SK-N-SH (cell line): ENCODE results near the gene ZCRB1. TPM values are rescaled to one million over a fixed set of nuclear protein-coding genes. Genes with fewer than 3 reads are reported as not detected.

Source experiments
- CTCF ChIA-PET: fragments of 300-600, 350-600 bp; formaldehyde crosslinking; extraction: SDS; loops from one replicate; lab custom pipeline; 2021; lab: Yijun Ruan, JAX
- POLR2A ChIA-PET: fragments of 350-600 bp; sonication (Branson Sonifier 250); formaldehyde crosslinking; extraction: SDS; loops from one replicate; lab custom pipeline; 2020; ENCODE audit warnings: antibody characterized with exemption, inconsistent platforms; lab: Yijun Ruan, JAX
- DNase-seq: peaks from one replicate; pipeline ENCODE4 v3.0.0; 2012
- H2AFZ ChIP-seq: fragments of 200-600 bp; sonication (generic); 2 replicates; pipeline ENCODE4 v1.8.1; 2016; ENCODE audit warnings: antibody characterized with exemption, mild to moderate bottlenecking, low read depth
- H3F3A ChIP-seq: fragments of 200-600 bp; sonication (generic); replicated peaks from 2 replicates; pipeline ENCODE3; 2016; ENCODE audit warnings: antibody characterized with exemption, mild to moderate bottlenecking; ENCODE audit not compliant: insufficient read depth
- H3K27ac ChIP-seq, 2 experiments: fragments of 200-500 bp in 1 of 2; fragments of 200-600 bp in 1 of 2; sonication (Bioruptor generic) in 1 of 2; sonication (generic), shearing (Covaris generic) in 1 of 2; 2 replicates each; pipeline versions ENCODE4 v1.5.1 to v1.6.1; 2014 to 2016; ENCODE audit warnings: low read depth in 2 of 2, inconsistent platforms in 1 of 2, low read length in 1 of 2, mild to moderate bottlenecking in 1 of 2, mixed read lengths in 1 of 2
- H3K27me3 ChIP-seq: fragments of 200-600 bp; sonication (generic), shearing (Covaris generic); 2 replicates; pipeline ENCODE4 v1.6.1; 2016; ENCODE audit warnings: mixed run types; ENCODE audit not compliant: insufficient read depth
- H3K36me3 ChIP-seq, 2 experiments: fragments of 200-500 bp in 1 of 2; fragments of 200-600 bp in 1 of 2; sonication (Bioruptor generic) in 1 of 2; sonication (generic) in 1 of 2; replicated peaks in 1 of 2; 2 replicates each; pipeline versions ENCODE3 to v1.5.1; 2014 to 2016; ENCODE audit warnings: low read length in 1 of 2, mild to moderate bottlenecking in 1 of 2; ENCODE audit not compliant: insufficient read depth in 2 of 2, control insufficient read depth in 1 of 2
- H3K4me1 ChIP-seq, 2 experiments: fragments of 200-500 bp in 1 of 2; fragments of 200-600 bp in 1 of 2; sonication (Bioruptor generic) in 1 of 2; sonication (generic), shearing (Covaris generic) in 1 of 2; 2 replicates each; pipeline versions ENCODE4 v1.5.1 to v1.6.1; 2014 to 2016; ENCODE audit warnings: low read depth in 1 of 2, low read length in 1 of 2, mixed run types in 1 of 2; ENCODE audit not compliant: insufficient read depth in 2 of 2, control insufficient read depth in 1 of 2
- H3K4me2 ChIP-seq: fragments of 200-600 bp; sonication (generic), shearing (Covaris generic); 2 replicates; pipeline ENCODE4 v1.6.1; 2017; ENCODE audit warnings: mixed run types
- H3K4me3 ChIP-seq, 2 experiments: fragments of 200-500 bp in 1 of 2; fragments of 200-600 bp in 1 of 2; sonication (Bioruptor generic) in 1 of 2; sonication (generic), shearing (Covaris generic) in 1 of 2; 2 replicates each; pipeline versions ENCODE4 v1.5.1 to v1.8.1; 2014 to 2016; ENCODE audit warnings: low read depth in 2 of 2, inconsistent platforms in 1 of 2, low read length in 1 of 2, mild to moderate bottlenecking in 1 of 2, mixed read lengths in 1 of 2, moderate library complexity in 1 of 2
- H3K79me2 ChIP-seq: fragments of 200-600 bp; sonication (generic); 2 replicates; pipeline ENCODE4 v1.8.1; 2017; ENCODE audit warnings: mild to moderate bottlenecking; ENCODE audit not compliant: insufficient read depth
- H3K9ac ChIP-seq: fragments of 200-600 bp; sonication (generic); 2 replicates; pipeline ENCODE4 v1.6.1; 2017; ENCODE audit warnings: mixed run types
- H3K9me2 ChIP-seq: fragments of 200-600 bp; sonication (generic); 2 replicates; pipeline ENCODE4 v1.6.1; 2017; ENCODE audit warnings: mixed run types
- H3K9me3 ChIP-seq: fragments of 200-600 bp; sonication (generic); 2 replicates; pipeline ENCODE4 v1.6.1; 2017; ENCODE audit warnings: mixed run types, mild to moderate bottlenecking, moderate library complexity
- H4K20me1 ChIP-seq: fragments of 200-600 bp; sonication (generic); 2 replicates; pipeline ENCODE4 v1.6.1; 2017; ENCODE audit warnings: mild to moderate bottlenecking, mixed run types; ENCODE audit not compliant: insufficient read depth
- CTCF ChIP-seq: fragments of 200-600 bp; sonication (generic); IDR thresholded peaks from 2 replicates; pipeline ENCODE4 v1.6.1; 2017; ENCODE audit warnings: antibody characterized with exemption, mild to moderate bottlenecking, moderate library complexity
- ELF1 ChIP-seq: IDR thresholded peaks from 2 replicates; pipeline ENCODE4 v1.4.0; 2012
- JUND ChIP-seq: IDR thresholded peaks from 2 replicates; pipeline ENCODE4 v1.4.0; 2012
- MEF2A ChIP-seq: IDR thresholded peaks from 2 replicates; pipeline ENCODE4 v1.4.0; 2012; ENCODE audit warnings: low read depth, borderline replicate concordance
- MXI1 ChIP-seq: IDR thresholded peaks from 2 replicates; pipeline ENCODE4 v1.6.1; 2012; ENCODE audit warnings: mild to moderate bottlenecking, low read depth, low read length, improper control_type of control experiment
- NRF1 ChIP-seq: IDR thresholded peaks from 2 replicates; pipeline ENCODE4 v1.6.1; 2012; ENCODE audit warnings: low read depth, mild to moderate bottlenecking, low read length
- PBX3 ChIP-seq: IDR thresholded peaks from 2 replicates; pipeline ENCODE4; 2012
- POLR2AphosphoS5 ChIP-seq: IDR thresholded peaks from 2 replicates; pipeline ENCODE4 v1.6.1; 2012; ENCODE audit warnings: low read depth, low read length
- RCOR1 ChIP-seq: fragments of 150-350 bp; IDR thresholded peaks from 2 replicates; pipeline ENCODE4 v1.6.1; 2017; ENCODE audit warnings: antibody characterized with exemption, low read length
- RXRA ChIP-seq: IDR thresholded peaks from 2 replicates; pipeline ENCODE4 v1.4.0; 2012; ENCODE audit warnings: low read depth, mild to moderate bottlenecking, borderline replicate concordance
- SIN3A ChIP-seq: IDR thresholded peaks from 2 replicates; pipeline ENCODE4 v1.6.1; 2012; ENCODE audit warnings: low read depth, mild to moderate bottlenecking, low read length, moderate library complexity, borderline replicate concordance
- SMC3 ChIP-seq: IDR thresholded peaks from 2 replicates; pipeline ENCODE4 v1.6.1; 2012; ENCODE audit warnings: low read depth, low read length, improper control_type of control experiment
- TAF1 ChIP-seq: IDR thresholded peaks from 2 replicates; pipeline ENCODE4 v1.6.1; 2012; ENCODE audit warnings: low read depth, mild to moderate bottlenecking, low read length, moderate library complexity, borderline replicate concordance
- USF2 ChIP-seq: fragments of 150-350 bp; IDR thresholded peaks from 2 replicates; pipeline ENCODE4 v1.6.1; 2017; ENCODE audit warnings: antibody characterized with exemption, low read length, low read depth, borderline replicate concordance
- YY1 ChIP-seq: IDR thresholded peaks from 2 replicates; pipeline ENCODE4 v1.4.0; 2012; ENCODE audit warnings: low read depth, mild to moderate bottlenecking
- WGBS: methylation state at CpG from one replicate; pipeline ENCODE4 v1.1.6; 2017; ENCODE audit warnings: low lambda C conversion rate; 5-methylcytosine and 5-hydroxymethylcytosine counted together
- polyA plus RNA-seq, 3 experiments: library from polyadenylated mRNA; depleted of rRNA; stranded (reverse); fragments of >200 nt; gene quantifications; 2 replicates each; pipeline ENCODE4 v1.2.3, GENCODE V29; 2012
- TF ChIP-seq, protein P1 (sequence below): IDR thresholded peaks from 2 replicates; pipeline ENCODE4 v1.4.0; 2012; ENCODE audit warnings: low read depth
- TF ChIP-seq, protein P2 (sequence below): IDR thresholded peaks from 2 replicates; pipeline ENCODE4 v1.4.0; 2012; ENCODE audit warnings: low read depth, borderline replicate concordance

Gene ZCRB1
- polyA plus RNA-seq, 1 of the 3 experiments (the other 2 are of a cell fraction), result 18.7 TPM

GRCh38 chr12:42346403-42347002 is 20.6 kb upstream of the ZCRB1 start:
- Histone ChIP-seq H3K4me1 (no peaks in the 10 kb centered on the region), H3F3A (peaks cover 3% of the 10 kb centered on the region), H3K27me3 (no peaks in the 10 kb centered on the region), H4K20me1 (peaks cover 19% of the 10 kb centered on the region; the same call in 1 of the 2 replicates), H3K9ac (no peak overlapping the region), H3K36me3 (peaks cover 9 to 16% of the 10 kb centered on the region in 2 experiments), H3K9me3 (no peaks in the 10 kb centered on the region), H3K79me2 (peaks cover 75% of the 10 kb centered on the region), H3K4me2 (no peak overlapping the region), H3K9me2 (no peaks in the 10 kb centered on the region), H3K4me3 (no peak overlapping the region), H3K27ac (no peak overlapping the region), H2AFZ (no peak overlapping the region)
- CTCF ChIA-PET, result interaction anchor here (1.7 to 3.3 kb wide), 2 partner anchors 14 to 25 kb away, joined by 5 to 14 read pairs; no protein-coding TSS in a partner anchor
- POLR2A ChIA-PET, result no interaction called here
- 100% methylated on average over 1 of the region's 1 CpG for whole genome bisulfite sequencing
- no peak for TF ChIP-seq CTCF
- TF ChIP-seq MXI1, result no peak
- TF ChIP-seq RCOR1, result no peak
- TF ChIP-seq TAF1, result no peak
- no peak for DNase-seq

DNA sequence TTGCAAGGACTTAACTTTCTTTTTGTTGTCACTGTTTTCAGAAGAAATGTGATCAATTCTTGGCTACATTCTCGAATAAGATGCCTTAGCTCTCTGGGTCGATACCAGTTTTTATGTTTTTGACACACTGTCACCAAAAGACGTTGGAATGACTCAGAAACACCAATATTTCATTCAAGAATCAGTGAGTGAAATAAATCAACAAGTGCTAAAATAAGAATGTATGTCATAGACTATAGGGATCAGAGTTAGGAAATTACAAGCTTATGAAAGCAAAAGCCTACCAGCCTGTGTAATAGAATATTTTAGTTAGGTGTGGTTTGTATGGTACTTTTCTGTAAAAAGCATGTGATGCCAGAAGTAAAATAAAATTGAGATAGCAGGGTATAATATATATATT is 17.8 kb upstream of the ZCRB1 start:
- Histone ChIP-seq H3F3A (no peaks in the 10 kb centered on the region), H3K9me2 (no peaks in the 10 kb centered on the region), H3K79me2 (peaks cover 90% of the 10 kb centered on the region), H3K9ac (no peak overlapping the region), H3K9me3 (no peaks in the 10 kb centered on the region), H3K27me3 (no peaks in the 10 kb centered on the region), H3K27ac (no peak overlapping the region), H3K4me2 (no peak overlapping the region), H2AFZ (no peak overlapping the region), H3K4me1 (no peaks in the 10 kb centered on the region), H4K20me1 (peaks cover 19% of the 10 kb centered on the region; the same call in 1 of the 2 replicates), H3K36me3 (peaks cover 16 to 18% of the 10 kb centered on the region in 2 experiments), H3K4me3 (no peak overlapping the region)
- ChIA-PET CTCF (no interaction called here), POLR2A (no interaction called here)
- DNase-seq, result no peak
- 63% methylated on average over 3 of the region's 3 CpGs for WGBS
- TF ChIP-seq NRF1 (no peak), CTCF (no peak), SIN3A (no peak), USF2 (no peak), RXRA (no peak), YY1 (no peak), ELF1 (no peak), PBX3 (no peak), JUND (no peak), MXI1 (no peak), SMC3 (no peak), POLR2AphosphoS5 (no peak), MEF2A (no peak), RCOR1 (no peak)
- TF ChIP-seq, protein P1, sequence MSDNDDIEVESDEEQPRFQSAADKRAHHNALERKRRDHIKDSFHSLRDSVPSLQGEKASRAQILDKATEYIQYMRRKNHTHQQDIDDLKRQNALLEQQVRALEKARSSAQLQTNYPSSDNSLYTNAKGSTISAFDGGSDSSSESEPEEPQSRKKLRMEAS, result no peak
- TF ChIP-seq, protein P2, sequence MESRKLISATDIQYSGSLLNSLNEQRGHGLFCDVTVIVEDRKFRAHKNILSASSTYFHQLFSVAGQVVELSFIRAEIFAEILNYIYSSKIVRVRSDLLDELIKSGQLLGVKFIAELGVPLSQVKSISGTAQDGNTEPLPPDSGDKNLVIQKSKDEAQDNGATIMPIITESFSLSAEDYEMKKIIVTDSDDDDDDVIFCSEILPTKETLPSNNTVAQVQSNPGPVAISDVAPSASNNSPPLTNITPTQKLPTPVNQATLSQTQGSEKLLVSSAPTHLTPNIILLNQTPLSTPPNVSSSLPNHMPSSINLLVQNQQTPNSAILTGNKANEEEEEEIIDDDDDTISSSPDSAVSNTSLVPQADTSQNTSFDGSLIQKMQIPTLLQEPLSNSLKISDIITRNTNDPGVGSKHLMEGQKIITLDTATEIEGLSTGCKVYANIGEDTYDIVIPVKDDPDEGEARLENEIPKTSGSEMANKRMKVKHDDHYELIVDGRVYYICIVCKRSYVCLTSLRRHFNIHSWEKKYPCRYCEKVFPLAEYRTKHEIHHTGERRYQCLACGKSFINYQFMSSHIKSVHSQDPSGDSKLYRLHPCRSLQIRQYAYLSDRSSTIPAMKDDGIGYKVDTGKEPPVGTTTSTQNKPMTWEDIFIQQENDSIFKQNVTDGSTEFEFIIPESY, result no peak
